Fibroblast of the aortic adventitia (primary cell): Measurements from ENCODE around the gene DCLK2. TPM values are rescaled to one million over a fixed set of nuclear protein-coding genes. Genes with fewer than 3 reads are reported as not detected.

Experiments
- DNase-seq: peaks from one replicate; pipeline ENCODE4 v3.0.0-alpha.2; 2010; ENCODE audit warnings: low read depth
- H3K4me3 ChIP-seq: 2 replicates; pipeline ENCODE4 v1.5.1; 2011; ENCODE audit warnings: low read depth, mild to moderate bottlenecking, control low read depth, low read length, moderate library complexity
- CTCF ChIP-seq: IDR thresholded peaks from 2 replicates; pipeline ENCODE4 v1.5.1; 2011; ENCODE audit warnings: mild to moderate bottlenecking, low read length, control low read depth, inconsistent platforms; ENCODE audit not compliant: insufficient read depth
- total RNA-seq: library from RNA; depleted of rRNA; stranded (reverse); fragments of >200 nt; gene quantifications from 2 replicates; pipeline ENCODE4 v1.2.3, GENCODE V29; 2012; ENCODE audit warnings: low replicate concordance

Gene DCLK2
- total RNA-seq, 1 donor: 4.5 TPM

GRCh38 chr4:150089732-150090131 lies 11.5 kb downstream of the DCLK2 start:
- H3K4me3 ChIP-seq: no peak overlapping the region
- DNase-seq: no peak
- TF ChIP-seq CTCF: no peak

DNA sequence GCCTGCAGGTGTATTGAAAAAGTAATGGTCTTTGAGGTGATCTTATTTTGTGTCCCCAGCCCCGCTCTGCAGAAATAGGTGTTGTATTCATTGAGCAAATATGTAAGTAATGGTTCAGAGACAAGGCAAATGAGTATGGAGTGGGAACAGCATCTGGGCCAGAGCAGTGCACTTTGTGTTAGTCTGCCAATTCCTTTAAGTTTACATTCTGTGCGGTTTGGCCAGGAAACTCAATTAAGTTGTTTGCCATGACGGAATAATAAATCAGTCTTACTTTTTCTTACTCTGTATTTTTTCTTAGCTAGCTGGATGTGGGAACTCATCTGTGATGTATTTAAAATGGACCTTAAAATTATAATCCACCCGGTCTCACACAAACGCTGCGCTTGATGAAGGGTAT lies 12.6 kb downstream of the DCLK2 start:
- no peak for DNase-seq
- no peak overlapping the region for H3K4me3 ChIP-seq
- TF ChIP-seq CTCF: no peak

- no peak for DNase-seq
- TF ChIP-seq CTCF: no peak
- H3K4me3 ChIP-seq: no peak overlapping the region
Observed at GRCh38 chr4:150094676-150095075, 16.4 kb downstream of the DCLK2 start.

DNA sequence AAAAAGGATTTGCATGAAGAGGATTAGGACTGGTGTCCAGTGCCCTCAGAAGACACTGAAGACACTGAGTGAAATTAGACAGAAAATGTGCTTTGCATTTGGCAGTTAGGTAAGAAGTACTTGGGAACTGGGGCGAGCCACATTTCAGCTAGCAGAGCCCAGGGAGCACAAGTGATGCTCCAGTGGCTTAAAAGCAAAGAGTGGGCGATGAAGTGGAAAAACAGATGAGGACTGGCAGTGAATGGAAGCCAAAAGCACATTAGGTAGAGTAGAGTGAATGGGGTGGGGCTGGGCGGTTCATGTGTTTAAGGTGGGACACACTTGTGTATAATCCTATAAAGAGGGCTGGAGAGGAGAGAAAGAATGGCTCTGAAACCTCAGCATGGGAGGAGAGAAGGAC lies 18.4 kb downstream of the DCLK2 start:
- no peak for DNase-seq
- no peak for TF ChIP-seq CTCF
- H3K4me3 ChIP-seq: no peak overlapping the region

DNA sequence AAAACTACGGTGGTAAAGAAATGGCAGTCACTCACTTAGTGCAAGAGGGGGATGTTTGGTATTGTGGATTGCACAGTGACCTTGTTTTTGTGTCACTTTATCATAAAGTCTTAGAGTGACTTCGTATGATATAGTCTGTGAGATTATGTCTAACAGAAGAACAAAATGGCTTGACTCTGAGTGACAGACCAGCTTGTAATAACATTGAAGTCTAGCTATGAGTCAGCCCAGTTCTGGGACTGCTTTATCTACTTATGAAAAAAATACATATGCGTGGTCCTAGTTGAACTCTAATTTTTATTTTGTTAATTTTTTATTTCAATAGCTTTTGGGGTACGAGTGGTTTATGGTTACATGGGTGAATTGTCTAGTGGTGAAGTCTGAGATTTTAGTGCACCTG lies 20.0 kb downstream of the DCLK2 start:
- peak; percentile 46 for DNase-seq
- no peak for TF ChIP-seq CTCF
- no peak overlapping the region for H3K4me3 ChIP-seq

DNA sequence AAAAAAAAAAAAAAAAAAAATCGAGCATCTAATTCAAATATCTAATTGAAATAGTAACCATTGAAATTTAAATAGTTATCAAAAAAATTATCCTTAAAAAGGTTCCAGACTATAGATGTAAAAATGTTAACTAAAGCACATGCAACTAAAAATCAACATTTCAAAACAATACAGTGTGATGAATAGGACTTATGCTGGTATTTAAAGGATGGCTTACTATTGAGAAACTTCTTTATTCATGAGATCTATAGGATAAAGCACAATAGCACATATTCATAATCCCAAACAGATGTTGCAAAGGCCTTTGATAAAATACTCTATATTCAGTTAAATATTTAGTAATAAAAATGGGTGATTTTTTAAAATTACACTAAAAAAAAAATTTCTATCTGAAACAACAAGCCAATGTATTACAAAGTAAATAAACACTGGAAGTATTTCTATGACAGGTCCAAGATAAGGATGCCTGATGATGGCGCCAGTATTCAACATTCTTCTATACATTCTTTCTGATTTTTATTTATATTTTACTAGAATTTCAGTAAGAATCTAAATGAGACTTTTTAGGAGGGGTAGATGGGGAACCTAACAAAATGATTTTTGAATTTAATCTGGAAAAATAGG lies 26.3 kb downstream of the DCLK2 start:
- no peak for DNase-seq
- no peak for TF ChIP-seq CTCF
- no peak overlapping the region for H3K4me3 ChIP-seq

- H3K4me3 ChIP-seq: no peak overlapping the region
- DNase-seq: no peak
- TF ChIP-seq CTCF: no peak
Observed at GRCh38 chr4:150106886-150107285, 28.6 kb downstream of the DCLK2 start.
